GM12878 (cell line): ENCODE measurements around the gene SNRNP25. TPM values are rescaled to one million over a fixed set of nuclear protein-coding genes. Genes with fewer than 3 reads are reported as not detected.

Experiments used
- ATAC-seq: fragments of 200-7000 bp; cut with Tn5 transposase; 3 replicates; pipeline ENCODE4 v1.9.1; 2020; ENCODE audit warnings: mild to moderate bottlenecking, moderate library complexity
- BruUV-seq: library from RNA; stranded (reverse); fragments of 400-500 nt; replicated peaks from 2 replicates; lab custom pipeline; 2021; lab: Mats Ljungman, UMichigan
- CTCF ChIA-PET: fragments of 300-600 bp; sonication (Branson Sonifier 250); formaldehyde crosslinking; extraction: SDS; loops from one replicate; lab custom pipeline; 2021; ENCODE audit warnings: inconsistent platforms; lab: Yijun Ruan, JAX
- POLR2A ChIA-PET: fragments of 350-600 bp; formaldehyde crosslinking; extraction: SDS; loops from one replicate; lab custom pipeline; 2021; ENCODE audit warnings: inconsistent platforms; lab: Charles Lee
- RAD21 ChIA-PET: fragments of 300-600 bp; sonication (Branson Sonifier 250); formaldehyde crosslinking; loops from one replicate; lab custom pipeline; 2023; ENCODE audit warnings: antibody characterized with exemption; ENCODE audit not compliant: unreplicated experiment; lab: Charles Lee
- SMC1A ChIA-PET: fragments of 300-600 bp; sonication (Branson Sonifier 250); formaldehyde crosslinking; loops from one replicate; lab custom pipeline; 2023; ENCODE audit not compliant: unreplicated experiment, uncharacterized antibody; lab: Charles Lee
- DNase-seq: peaks from one replicate; pipeline ENCODE4 v3.0.0-alpha.2; 2011; ENCODE audit warnings: low read depth, low spot score
- FAIRE-seq: peaks from 3 replicates; lab custom pipeline; 2011; peaks lifted over from hg19 to GRCh38; lab: Jason Lieb, UNC
- H2AFZ ChIP-seq: 2 replicates; pipeline ENCODE4 v1.6.0; 2011; ENCODE audit warnings: low read depth, low read length, control low read depth; ENCODE audit not compliant: control insufficient read depth
- H3K27ac ChIP-seq: 2 replicates; pipeline ENCODE4 v1.5.1; 2011; ENCODE audit warnings: control low read depth; ENCODE audit not compliant: control insufficient read depth, insufficient read depth
- H3K27me3 ChIP-seq, 2 experiments: replicated peaks in 1 of 2; 2 replicates each; pipeline versions ENCODE4 v1.6.0 to v1.6.1; 2011; ENCODE audit warnings: low read length in 1 of 2; ENCODE audit not compliant: control insufficient read depth in 2 of 2, insufficient read depth in 2 of 2
- H3K36me3 ChIP-seq, 2 experiments: 2 replicates each; pipeline ENCODE4 v1.5.1; 2011; ENCODE audit warnings: low read length in 1 of 2; ENCODE audit not compliant: control insufficient read depth in 2 of 2, insufficient read depth in 2 of 2
- H3K4me1 ChIP-seq: 2 replicates; pipeline ENCODE4 v1.6.1; 2011; ENCODE audit warnings: mild to moderate bottlenecking, low read length, moderate library complexity, mixed read lengths; ENCODE audit not compliant: control insufficient read depth, insufficient read depth
- H3K4me2 ChIP-seq: 2 replicates; pipeline ENCODE4 v1.6.0; 2011; ENCODE audit warnings: control low read depth; ENCODE audit not compliant: control insufficient read depth, insufficient read depth
- H3K4me3 ChIP-seq: fragments of 200-600 bp; sonication (generic); 2 replicates; pipeline ENCODE4 v1.5.1; 2016
- H3K79me2 ChIP-seq: 2 replicates; pipeline ENCODE4 v1.6.0; 2011; ENCODE audit warnings: low read length; ENCODE audit not compliant: control insufficient read depth, insufficient read depth
- H3K9ac ChIP-seq: 2 replicates; pipeline ENCODE4 v1.8.0; 2011; ENCODE audit warnings: low read length, control low read depth, mixed read lengths; ENCODE audit not compliant: control insufficient read depth, insufficient read depth
- H3K9me3 ChIP-seq: replicated peaks from 3 replicates; pipeline ENCODE4 v1.5.1; 2011; ENCODE audit warnings: mild to moderate bottlenecking, low read length; ENCODE audit not compliant: control insufficient read depth, insufficient read depth
- H4K20me1 ChIP-seq: 2 replicates; pipeline ENCODE4 v1.6.0; 2011; ENCODE audit not compliant: control insufficient read depth, insufficient read depth
- ATF3 ChIP-seq: IDR thresholded peaks from 2 replicates; pipeline ENCODE4 v1.6.1; 2011; ENCODE audit warnings: low read depth, mild to moderate bottlenecking, low read length, moderate library complexity, borderline replicate concordance; ENCODE audit errors: extremely low read depth
- BHLHE40 ChIP-seq, 2 experiments: fragments of 450-650 bp in 1 of 2; IDR thresholded peaks; 2 replicates each; pipeline ENCODE4 v1.6.1; 2011 to 2017; ENCODE audit warnings: low read depth in 2 of 2, borderline replicate concordance in 1 of 2, improper control_type of control experiment in 1 of 2, low read length in 1 of 2, mild to moderate bottlenecking in 1 of 2
- CEBPZ ChIP-seq: fragments of 150-350 bp; IDR thresholded peaks from 2 replicates; pipeline ENCODE4 v1.6.1; 2016; ENCODE audit warnings: low read depth, low read length
- CHD2 ChIP-seq: IDR thresholded peaks from 2 replicates; pipeline ENCODE4 v1.6.1; 2011; ENCODE audit warnings: low read depth, low read length, improper control_type of control experiment, borderline replicate concordance
- CREM ChIP-seq: IDR thresholded peaks from 2 replicates; pipeline ENCODE4 v1.6.1; 2014; ENCODE audit warnings: antibody characterized with exemption, low read depth
- EZH2 ChIP-seq: IDR thresholded peaks from 2 replicates; pipeline ENCODE4 v1.6.1; 2012; ENCODE audit warnings: low read depth, mild to moderate bottlenecking, control low read depth, inconsistent platforms, low read length, borderline replicate concordance; ENCODE audit not compliant: control insufficient read depth
- GATAD2B ChIP-seq: fragments of 450-650 bp; conservative IDR thresholded peaks from 2 replicates; pipeline ENCODE4 v1.6.1; 2017; ENCODE audit warnings: low read depth, mild to moderate bottlenecking, moderate library complexity
- HDGF ChIP-seq: fragments of 450-650 bp; IDR thresholded peaks from 2 replicates; pipeline ENCODE4 v1.6.1; 2016; ENCODE audit warnings: antibody characterized with exemption
- IRF4 ChIP-seq: IDR thresholded peaks from 2 replicates; pipeline ENCODE4 v1.6.1; 2011; ENCODE audit warnings: low read depth, low read length
- MAX ChIP-seq: IDR thresholded peaks from 2 replicates; pipeline ENCODE4 v1.6.1; 2012; ENCODE audit warnings: low read depth, low read length, improper control_type of control experiment
- MXI1 ChIP-seq: fragments of 150-350 bp; IDR thresholded peaks from 2 replicates; pipeline ENCODE4 v1.6.1; 2011; ENCODE audit warnings: low read depth, mild to moderate bottlenecking, inconsistent platforms, low read length, improper control_type of control experiment
- NBN ChIP-seq: fragments of 450-650 bp; IDR thresholded peaks from 2 replicates; pipeline ENCODE4 v1.6.1; 2016
- NR2C1 ChIP-seq: fragments of 450-650 bp; IDR thresholded peaks from 2 replicates; pipeline ENCODE4 v1.6.1; 2017; ENCODE audit warnings: antibody characterized with exemption, mild to moderate bottlenecking, moderate library complexity
- POU2F2 ChIP-seq: IDR thresholded peaks from 3 replicates; pipeline ENCODE4 v1.6.1; 2011; ENCODE audit warnings: low read depth, mild to moderate bottlenecking, low read length, borderline replicate concordance
- RELA ChIP-seq: fragments of 450-650 bp; IDR thresholded peaks from 2 replicates; pipeline ENCODE4 v1.8.0; 2014; ENCODE audit warnings: borderline replicate concordance; ENCODE audit not compliant: partially characterized antibody
- RUNX3 ChIP-seq: IDR thresholded peaks from 2 replicates; pipeline ENCODE4 v1.6.1; 2012; ENCODE audit warnings: low read length, inconsistent platforms
- SMARCA5 ChIP-seq: fragments of 450-650 bp; IDR thresholded peaks from 2 replicates; pipeline ENCODE4 v1.6.1; 2017; ENCODE audit warnings: mild to moderate bottlenecking
- SMC3 ChIP-seq: IDR thresholded peaks from 2 replicates; pipeline ENCODE4 v1.6.1; 2011; ENCODE audit warnings: low read length, improper control_type of control experiment, borderline replicate concordance
- TCF12 ChIP-seq: IDR thresholded peaks from 2 replicates; pipeline ENCODE4 v1.6.1; 2011; ENCODE audit warnings: low read depth, mild to moderate bottlenecking, low read length
- ZNF207 ChIP-seq: fragments of 450-650 bp; IDR thresholded peaks from 2 replicates; pipeline ENCODE4 v1.6.1; 2014; ENCODE audit warnings: antibody characterized with exemption, mild to moderate bottlenecking, borderline replicate concordance
- WGBS: methylation state at CpG from one replicate; pipeline ENCODE4 v1.1.6; 2016; ENCODE audit warnings: low lambda C conversion rate; ENCODE audit not compliant: insufficient replicate concordance, insufficient coverage; ENCODE audit errors: missing lambda C conversion rate; 5-methylcytosine and 5-hydroxymethylcytosine counted together
- in situ Hi-C: fragments of 300-500 bp; cut with MboI; formaldehyde crosslinking; loops from 9 replicates; pipeline ENCODE4 v1.14.3; 2018; ENCODE audit warnings: mixed read lengths
- intact Hi-C: fragments of 100-400 bp; cut with micrococcal nuclease; formaldehyde crosslinking; loops from one replicate; pipeline ENCODE4 v1.14.2; 2022; ENCODE audit not compliant: unreplicated experiment
- polyA plus RNA-seq, 11 experiments: library from polyadenylated mRNA; depleted of rRNA in 4 of 11; unstranded in 6 of 11; stranded (reverse) in 5 of 11; fragments of >200 nt; fragmentation: Nextera tagmentation in 4 of 11; fragmentation: Illumina TruSeq in 1 of 11; extraction: Ambion mirVana in 4 of 11; extraction: Trizol in 1 of 11; gene quantifications; 1 replicate in 1 of 11; 2 replicates in 10 of 11; pipeline versions ENCODE4 v1.2.1 to v1.2.3, GENCODE V29; 2011 to 2016; ENCODE audit warnings: inconsistent platforms in 2 of 11, missing spikeins in 2 of 11, low read depth in 1 of 11
- total RNA-seq, 4 experiments: library from RNA; depleted of rRNA in 3 of 4; stranded (reverse); fragments of >200 nt in 3 of 4; fragmentation: Illumina TruSeq in 1 of 4; extraction: Trizol in 1 of 4; gene quantifications; 2 replicates each; pipeline versions ENCODE4 v1.2.1 to v1.2.3, GENCODE V29; 2013 to 2021

The SNRNP25 gene
- total and polyA plus RNA-seq, 10 of the 15 experiments (the other 5 are each of a cell fraction or from before 2014, with no cell fraction given), result 40.9 to 138 (median 67.2) TPM

- Histone ChIP-seq H3K27ac (no peak overlapping the region), H3K36me3 (peaks cover 8 to 10% of the 10 kb centered on the region in 2 experiments; a peak in 3 of 4 replicates), H3K9ac (no peak overlapping the region), H3K79me2 (no peaks in the 10 kb centered on the region), H3K27me3 (no peaks in the 10 kb centered on the region), H3K4me2 (no peak overlapping the region), H4K20me1 (no peaks in the 10 kb centered on the region), H3K9me3 (no peaks in the 10 kb centered on the region), H3K4me3 (no peak overlapping the region), H2AFZ (no peak overlapping the region), H3K4me1 (no peaks in the 10 kb centered on the region)
- intact Hi-C loops, result loop anchor here (1.0 kb wide), 1 partner anchor 32 kb away; no protein-coding TSS in a partner anchor
- ChIA-PET CTCF (interaction anchor here (0.6 to 7.9 kb wide), 21 partner anchors 9 to 1284 kb away, joined by 3 to 319 read pairs (median 5); partner anchors contain the start of genes MPG, MRPL28, POLR3K and RHBDF1), POLR2A (interaction anchor here (0.5 to 3.2 kb wide), 8 partner anchors 10 to 492 kb away, joined by 3 to 18 read pairs (median 3); no protein-coding TSS in a partner anchor), SMC1A (interaction anchor here (0.6 to 5.7 kb wide), 8 partner anchors 10 to 92 kb away, joined by 3 to 77 read pairs (median 6); partner anchors contain the start of genes POLR3K and SNRNP25), RAD21 (interaction anchor here (0.6 to 6.5 kb wide), 15 partner anchors 8 to 265 kb away, joined by 3 to 132 read pairs (median 4); partner anchors contain the start of genes POLR3K and SNRNP25)
- FAIRE-seq (peak; percentile 88), DNase-seq (peak; percentile 55), ATAC-seq (peak; percentile 99)
- in situ Hi-C loops, result no loop called here
- BruUV-seq, result no TSS peak
- WGBS, result 2% methylated on average over 11 of the region's 11 CpGs
- no peak for TF ChIP-seq CEBPZ
- peak; percentile 67 to 81; a peak in 3 of 4 replicates for TF ChIP-seq BHLHE40 (IDR thresholded peaks at IDR 0.05; ENCODE audit: borderline replicate concordance in 1 of 2, low read depth in 2 of 2, low read length in 1 of 2)
- peak; percentile 63; the same call in 1 of the 2 replicates for TF ChIP-seq NBN
- peak; percentile 58; the same call in 1 of the 2 replicates for TF ChIP-seq ZNF207
- peak; percentile 91 for TF ChIP-seq TCF12
- peak; percentile 58; the same call in 1 of the 2 replicates for TF ChIP-seq RUNX3
- TF ChIP-seq POU2F2, result peak; percentile 58; the same call in 1 of the 3 replicates
- peak; percentile 57; the same call in 1 of the 2 replicates for TF ChIP-seq CHD2
- peak; percentile 64; the same call in 1 of the 2 replicates for TF ChIP-seq ATF3
- peak; percentile 49; the same call in 1 of the 2 replicates for TF ChIP-seq CREM
- TF ChIP-seq MAX, result peak; percentile 42; the same call in 1 of the 2 replicates
- 0 out of 2 replicates have a peak, but pooled peaks have one; percentile 48 for TF ChIP-seq IRF4
- peak; percentile 41; the same call in 1 of the 2 replicates for TF ChIP-seq GATAD2B
- no peak for TF ChIP-seq MXI1
- peak; percentile 98 for TF ChIP-seq SMC3
- no peak for TF ChIP-seq EZH2
- no peak for TF ChIP-seq NR2C1
- TF ChIP-seq SMARCA5, result peak; percentile 96
- peak; percentile 74; the same call in 1 of the 2 replicates for TF ChIP-seq HDGF
- TF ChIP-seq RELA, result peak; percentile 32
Measured at GRCh38 chr16:96935-97381, 43.3 kb downstream of the SNRNP25 start.
